Measurements from ENCODE around the gene TES. TPM values are rescaled to one million over a fixed set of nuclear protein-coding genes. Genes with fewer than 3 reads are reported as not detected.

The TES gene, protein sequence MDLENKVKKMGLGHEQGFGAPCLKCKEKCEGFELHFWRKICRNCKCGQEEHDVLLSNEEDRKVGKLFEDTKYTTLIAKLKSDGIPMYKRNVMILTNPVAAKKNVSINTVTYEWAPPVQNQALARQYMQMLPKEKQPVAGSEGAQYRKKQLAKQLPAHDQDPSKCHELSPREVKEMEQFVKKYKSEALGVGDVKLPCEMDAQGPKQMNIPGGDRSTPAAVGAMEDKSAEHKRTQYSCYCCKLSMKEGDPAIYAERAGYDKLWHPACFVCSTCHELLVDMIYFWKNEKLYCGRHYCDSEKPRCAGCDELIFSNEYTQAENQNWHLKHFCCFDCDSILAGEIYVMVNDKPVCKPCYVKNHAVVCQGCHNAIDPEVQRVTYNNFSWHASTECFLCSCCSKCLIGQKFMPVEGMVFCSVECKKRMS
- polyA plus RNA-seq (2012; ENCODE audit: insufficient read length, low read depth), result 169 TPM

DNA sequence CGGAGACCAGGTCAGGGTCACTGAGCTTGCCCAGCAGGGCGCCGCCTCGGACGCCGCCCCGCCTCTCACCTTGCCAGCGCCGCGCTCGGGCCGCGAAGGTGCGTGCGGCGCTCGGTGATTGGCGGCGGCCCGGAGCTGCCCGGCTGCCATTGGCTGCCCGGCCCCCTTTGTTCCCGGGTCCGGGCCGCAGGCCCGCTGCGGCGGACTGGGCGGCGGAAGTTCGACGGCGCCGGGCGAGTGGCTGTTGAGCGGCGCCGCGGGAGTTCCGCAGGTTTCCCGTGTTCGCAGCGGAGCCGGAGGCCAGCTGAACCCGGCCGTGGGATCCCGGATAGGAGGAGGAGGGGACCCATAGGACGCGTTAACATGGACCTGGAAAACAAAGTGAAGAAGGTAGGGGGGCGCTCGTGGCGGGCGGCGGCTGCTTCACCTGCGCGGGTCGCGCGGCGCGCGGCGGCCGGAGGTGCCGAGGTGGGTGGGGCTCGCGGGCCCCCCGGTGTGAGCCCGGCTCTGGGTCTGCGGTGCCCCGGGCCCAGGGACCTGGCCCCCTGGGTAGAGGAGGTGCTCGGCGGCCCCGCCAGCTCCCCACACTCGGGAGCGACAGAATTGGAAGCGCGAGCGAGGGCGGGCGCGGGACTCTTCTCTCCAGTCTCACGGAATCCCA lies at the start of gene TES:
TSS of gene TES (plus strand) at position 195 of the 661 bp plus-strand sequence. CDS start at position 364, 169 bp downstream.
- TF ChIP-seq POLR2AphosphoS5 (IDR thresholded peaks at IDR 0.05; ENCODE audit: low read depth, low read length) (peak; percentile 43; the same call in 1 of the 2 replicates), FOXP2 (optimal IDR thresholded peaks at IDR 0.05; ENCODE audit: borderline replicate concordance, extremely low read depth, extremely low read length, insufficient read depth) (peak; percentile 20), SIN3A (IDR thresholded peaks at IDR 0.05; ENCODE audit: borderline replicate concordance, insufficient read depth, low read length) (no peak)

DNA sequence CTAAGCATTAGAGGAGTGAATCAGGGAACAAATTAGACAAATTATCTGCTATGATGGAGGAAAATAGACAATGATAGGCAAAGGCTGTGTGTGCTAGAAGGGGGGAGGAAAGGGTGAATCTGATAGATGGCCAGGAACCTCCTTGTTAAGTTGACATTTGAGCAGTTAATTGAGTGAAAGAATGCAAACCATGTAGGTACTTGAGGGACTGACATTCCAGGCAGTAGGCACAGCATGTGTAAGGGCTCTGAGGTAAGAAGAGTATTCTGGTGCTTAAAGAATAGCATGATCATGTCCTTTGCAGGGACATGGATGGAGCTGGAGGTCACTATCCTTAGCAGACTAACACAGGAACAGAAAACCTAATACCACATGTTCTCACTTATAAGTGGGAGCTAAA lies 48.6 kb upstream of the TES start:
- TF ChIP-seq FOXP2 (optimal IDR thresholded peaks at IDR 0.05; ENCODE audit: borderline replicate concordance, extremely low read depth, extremely low read length, insufficient read depth), result no peak
- TF ChIP-seq, protein P1, sequence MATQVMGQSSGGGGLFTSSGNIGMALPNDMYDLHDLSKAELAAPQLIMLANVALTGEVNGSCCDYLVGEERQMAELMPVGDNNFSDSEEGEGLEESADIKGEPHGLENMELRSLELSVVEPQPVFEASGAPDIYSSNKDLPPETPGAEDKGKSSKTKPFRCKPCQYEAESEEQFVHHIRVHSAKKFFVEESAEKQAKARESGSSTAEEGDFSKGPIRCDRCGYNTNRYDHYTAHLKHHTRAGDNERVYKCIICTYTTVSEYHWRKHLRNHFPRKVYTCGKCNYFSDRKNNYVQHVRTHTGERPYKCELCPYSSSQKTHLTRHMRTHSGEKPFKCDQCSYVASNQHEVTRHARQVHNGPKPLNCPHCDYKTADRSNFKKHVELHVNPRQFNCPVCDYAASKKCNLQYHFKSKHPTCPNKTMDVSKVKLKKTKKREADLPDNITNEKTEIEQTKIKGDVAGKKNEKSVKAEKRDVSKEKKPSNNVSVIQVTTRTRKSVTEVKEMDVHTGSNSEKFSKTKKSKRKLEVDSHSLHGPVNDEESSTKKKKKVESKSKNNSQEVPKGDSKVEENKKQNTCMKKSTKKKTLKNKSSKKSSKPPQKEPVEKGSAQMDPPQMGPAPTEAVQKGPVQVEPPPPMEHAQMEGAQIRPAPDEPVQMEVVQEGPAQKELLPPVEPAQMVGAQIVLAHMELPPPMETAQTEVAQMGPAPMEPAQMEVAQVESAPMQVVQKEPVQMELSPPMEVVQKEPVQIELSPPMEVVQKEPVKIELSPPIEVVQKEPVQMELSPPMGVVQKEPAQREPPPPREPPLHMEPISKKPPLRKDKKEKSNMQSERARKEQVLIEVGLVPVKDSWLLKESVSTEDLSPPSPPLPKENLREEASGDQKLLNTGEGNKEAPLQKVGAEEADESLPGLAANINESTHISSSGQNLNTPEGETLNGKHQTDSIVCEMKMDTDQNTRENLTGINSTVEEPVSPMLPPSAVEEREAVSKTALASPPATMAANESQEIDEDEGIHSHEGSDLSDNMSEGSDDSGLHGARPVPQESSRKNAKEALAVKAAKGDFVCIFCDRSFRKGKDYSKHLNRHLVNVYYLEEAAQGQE (IDR thresholded peaks at IDR 0.05; ENCODE audit: insufficient read depth in 1 of 2, low read depth in 2 of 2, low read length in 2 of 2), result no peak
- TF ChIP-seq POLR2AphosphoS5 (IDR thresholded peaks at IDR 0.05; ENCODE audit: low read depth, low read length), result no peak
- no peak for TF ChIP-seq SIN3A (IDR thresholded peaks at IDR 0.05; ENCODE audit: borderline replicate concordance, insufficient read depth, low read length)
- TF ChIP-seq TAF1 (IDR thresholded peaks at IDR 0.05; ENCODE audit: borderline replicate concordance, insufficient read depth, low read length), result no peak

DNA sequence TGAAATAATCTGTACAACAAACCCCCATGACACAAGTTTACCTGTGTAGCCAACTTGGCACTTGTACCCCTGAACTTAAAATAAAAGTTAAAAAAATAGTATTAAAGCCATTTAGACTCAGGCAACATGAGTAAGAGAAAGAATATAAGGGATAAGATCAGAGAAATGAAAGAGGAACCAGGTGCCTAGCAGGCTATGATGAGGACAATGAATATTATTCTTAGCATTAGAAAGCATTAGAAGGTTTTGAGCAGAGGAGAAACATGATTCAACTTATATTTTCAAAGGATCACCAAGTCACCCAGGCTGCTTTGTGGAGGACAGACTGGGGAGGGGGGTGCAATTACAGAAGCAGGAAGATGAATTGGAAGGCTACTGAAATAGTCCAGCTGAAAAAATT lies 48.1 kb upstream of the TES start:
- TF ChIP-seq TAF1 (IDR thresholded peaks at IDR 0.05; ENCODE audit: borderline replicate concordance, insufficient read depth, low read length) (no peak), POLR2AphosphoS5 (IDR thresholded peaks at IDR 0.05; ENCODE audit: low read depth, low read length) (no peak), FOXP2 (optimal IDR thresholded peaks at IDR 0.05; ENCODE audit: borderline replicate concordance, extremely low read depth, extremely low read length, insufficient read depth) (no peak), SIN3A (IDR thresholded peaks at IDR 0.05; ENCODE audit: borderline replicate concordance, insufficient read depth, low read length) (no peak)
- TF ChIP-seq, protein P1 (IDR thresholded peaks at IDR 0.05; ENCODE audit: insufficient read depth in 1 of 2, low read depth in 2 of 2, low read length in 2 of 2), result no peak

DNA sequence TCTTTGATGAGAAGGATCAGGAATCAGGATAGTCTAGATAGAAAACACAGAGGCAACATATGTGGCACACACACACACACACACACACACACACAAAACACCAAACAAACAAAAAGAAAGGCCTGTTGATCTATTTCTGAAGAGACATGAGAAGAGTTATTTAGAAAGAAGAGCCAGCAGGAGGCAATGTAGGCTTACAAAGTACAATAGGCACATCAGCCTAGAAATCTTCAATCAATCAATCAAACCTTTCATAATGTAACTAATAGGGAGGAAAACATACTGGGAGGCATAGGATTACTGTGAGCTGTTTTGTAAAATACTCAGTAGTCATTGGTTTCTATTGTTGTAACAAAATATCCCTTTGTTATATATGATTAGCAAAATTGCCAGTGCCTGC lies 47.3 kb upstream of the TES start:
- TF ChIP-seq, protein P1 (IDR thresholded peaks at IDR 0.05; ENCODE audit: insufficient read depth in 1 of 2, low read depth in 2 of 2, low read length in 2 of 2), result no peak
- TF ChIP-seq POLR2AphosphoS5 (IDR thresholded peaks at IDR 0.05; ENCODE audit: low read depth, low read length), result no peak
- TF ChIP-seq FOXP2 (optimal IDR thresholded peaks at IDR 0.05; ENCODE audit: borderline replicate concordance, extremely low read depth, extremely low read length, insufficient read depth), result no peak
- no peak for TF ChIP-seq TAF1 (IDR thresholded peaks at IDR 0.05; ENCODE audit: borderline replicate concordance, insufficient read depth, low read length)

DNA sequence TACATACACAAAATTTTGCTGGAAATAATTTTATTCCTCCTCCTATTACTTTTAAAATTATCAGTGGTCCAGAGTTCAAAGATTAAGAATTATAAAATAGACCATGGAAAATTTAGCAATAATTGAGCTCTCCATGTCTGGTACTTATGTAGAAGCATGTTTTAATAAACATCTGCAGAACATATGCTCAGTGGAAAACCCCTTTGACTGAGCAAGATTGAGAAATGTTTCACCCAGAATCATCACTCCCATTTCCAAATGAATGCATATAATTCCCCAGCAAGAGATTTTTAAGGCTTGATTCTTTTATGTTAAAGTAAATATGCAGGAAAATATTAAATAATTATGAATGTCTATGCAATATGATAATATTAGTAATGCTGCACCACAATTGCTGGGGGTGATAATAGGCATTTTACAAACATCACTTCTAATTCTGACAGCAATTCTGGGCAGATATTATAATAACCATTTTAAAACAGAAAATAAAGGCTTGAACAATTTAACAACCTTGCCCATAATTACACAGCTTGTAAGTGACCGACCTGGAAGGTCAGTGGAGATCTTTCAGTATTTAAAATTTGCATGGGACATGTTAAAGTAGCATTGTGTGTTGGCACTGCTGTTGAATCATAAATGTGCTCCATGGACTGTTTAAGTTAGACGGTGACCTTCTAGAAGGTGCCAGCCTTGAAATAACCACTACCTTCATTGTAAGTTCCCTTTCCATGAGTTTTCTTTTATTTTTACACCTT lies 45.6 kb upstream of the TES start:
- no peak for TF ChIP-seq POLR2AphosphoS5 (IDR thresholded peaks at IDR 0.05; ENCODE audit: low read depth, low read length)
- no peak for TF ChIP-seq FOXP2 (optimal IDR thresholded peaks at IDR 0.05; ENCODE audit: borderline replicate concordance, extremely low read depth, extremely low read length, insufficient read depth)
- no peak for TF ChIP-seq SIN3A (IDR thresholded peaks at IDR 0.05; ENCODE audit: borderline replicate concordance, insufficient read depth, low read length)
- TF ChIP-seq TAF1 (IDR thresholded peaks at IDR 0.05; ENCODE audit: borderline replicate concordance, insufficient read depth, low read length), result no peak
- TF ChIP-seq, protein P1 (IDR thresholded peaks at IDR 0.05; ENCODE audit: insufficient read depth in 1 of 2, low read depth in 2 of 2, low read length in 2 of 2), result no peak
